HG02678 (cell line): Measurements from ENCODE around the gene TBXAS1.
"Not testable (repeated sequence)": the region's sequence is repeated elsewhere in the genome, so short reads cannot be mapped to it uniquely, and the experiment has no call there.

Source experiments
- ATAC-seq: cut with Tn5 transposase; IDR thresholded peaks from one replicate; pipeline ENCODE4 v1.9.1; 2021; ENCODE audit warnings: mild to moderate bottlenecking, moderate library complexity; ENCODE audit not compliant: unreplicated experiment

The TBXAS1 gene

GRCh38 chr7:139886206-139886605 lies 57.1 kb downstream of the TBXAS1 start:
- ATAC-seq = peak; percentile 21

- peak; percentile 55 for ATAC-seq
Measured at GRCh38 chr7:139886899-139887298, 57.8 kb downstream of the TBXAS1 start.

- no peak for ATAC-seq
Measured at GRCh38 chr7:139887992-139888481, 59.0 kb downstream of the TBXAS1 start.

- no peak for ATAC-seq
Measured at GRCh38 chr7:139889186-139889871, 60.3 kb downstream of the TBXAS1 start.

DNA sequence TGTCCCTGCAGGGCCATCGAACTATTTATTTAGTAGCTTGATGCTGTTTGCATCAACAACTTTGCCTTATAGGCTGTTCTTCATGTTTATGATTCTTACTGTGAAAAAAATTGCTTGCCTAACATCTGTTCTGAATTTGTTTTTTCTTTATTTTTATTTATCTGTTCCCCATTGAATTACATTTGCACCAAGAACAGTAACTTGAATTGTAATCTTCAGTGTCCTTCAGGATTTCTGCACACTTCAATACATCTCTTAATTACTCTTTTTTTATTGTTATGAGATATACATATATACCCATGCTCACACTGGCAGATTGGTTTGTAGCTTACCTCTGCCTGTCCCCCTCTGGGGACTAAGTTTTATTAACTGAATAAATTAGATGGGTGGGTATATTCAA lies 64.4 kb downstream of the TBXAS1 start:
- ATAC-seq = no peak

- ATAC-seq = peak; percentile 82
Measured at GRCh38 chr7:139893999-139894398, 64.9 kb downstream of the TBXAS1 start.

GRCh38 chr7:139895141-139895829 lies 66.2 kb downstream of the TBXAS1 start:
- ATAC-seq = no peak

- no peak for ATAC-seq
Measured at GRCh38 chr7:139896288-139896687, 67.2 kb downstream of the TBXAS1 start.

- ATAC-seq = no peak
Measured at GRCh38 chr7:139896831-139897230, 67.8 kb downstream of the TBXAS1 start.

DNA sequence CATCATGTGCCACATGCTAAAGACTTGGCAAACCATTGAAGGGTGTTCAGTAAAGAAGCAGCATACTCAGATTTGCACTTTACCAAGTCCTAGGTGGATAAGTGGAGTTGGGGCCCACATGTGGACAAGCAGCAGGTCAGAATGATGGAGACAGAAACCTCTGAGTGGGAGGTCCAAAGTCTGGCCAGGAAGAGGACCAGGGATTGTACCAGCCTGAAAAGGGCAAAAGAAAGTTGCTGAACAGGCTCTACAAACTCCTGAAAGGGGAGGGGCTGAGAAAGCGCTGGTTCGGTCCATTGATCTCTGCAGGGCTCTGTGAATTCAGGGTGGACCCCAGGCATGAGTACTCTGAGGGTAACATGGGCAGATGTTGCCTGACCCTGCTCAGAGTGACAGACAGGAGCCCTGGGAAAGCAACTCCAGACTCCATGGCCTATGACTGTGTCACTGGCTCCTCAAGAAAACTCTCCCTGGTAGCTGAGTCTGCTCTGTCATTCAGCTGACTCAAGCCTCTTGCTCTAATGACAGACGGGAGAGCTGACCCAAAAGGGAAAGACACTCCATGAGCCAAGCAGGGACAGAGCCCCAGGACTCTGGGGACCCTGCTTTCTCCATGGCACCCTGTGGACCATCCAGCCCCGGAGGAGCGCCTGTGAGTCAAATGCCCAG lies 68.5 kb downstream of the TBXAS1 start:
- ATAC-seq = no peak

DNA sequence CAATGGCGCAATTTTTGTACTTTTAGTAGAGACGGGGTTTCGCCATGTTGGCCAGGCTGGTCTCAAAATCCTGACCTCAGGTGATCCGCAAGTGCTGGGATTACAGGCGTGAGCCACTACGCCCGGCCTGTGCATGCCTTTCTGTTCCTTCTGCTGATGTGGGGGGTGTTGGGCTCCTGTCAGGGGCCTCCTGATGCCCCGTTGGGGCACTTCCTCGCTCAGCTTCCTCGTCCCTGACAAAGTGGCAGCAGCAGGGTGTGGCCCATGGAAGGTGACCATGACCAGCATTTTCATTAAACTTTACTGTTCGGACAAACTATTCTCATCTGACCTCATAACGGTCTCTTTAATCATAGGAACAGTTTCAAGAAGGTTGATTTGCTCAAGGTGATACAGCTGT lies 69.4 kb downstream of the TBXAS1 start:
- ATAC-seq = no peak

GRCh38 chr7:139899328-139899955 lies 70.4 kb downstream of the TBXAS1 start:
- peak; percentile 55 for ATAC-seq

- ATAC-seq = no peak
Measured at GRCh38 chr7:139900326-139900725, 71.3 kb downstream of the TBXAS1 start.

- ATAC-seq = no peak
Measured at GRCh38 chr7:139901056-139901795, 72.2 kb downstream of the TBXAS1 start.

DNA sequence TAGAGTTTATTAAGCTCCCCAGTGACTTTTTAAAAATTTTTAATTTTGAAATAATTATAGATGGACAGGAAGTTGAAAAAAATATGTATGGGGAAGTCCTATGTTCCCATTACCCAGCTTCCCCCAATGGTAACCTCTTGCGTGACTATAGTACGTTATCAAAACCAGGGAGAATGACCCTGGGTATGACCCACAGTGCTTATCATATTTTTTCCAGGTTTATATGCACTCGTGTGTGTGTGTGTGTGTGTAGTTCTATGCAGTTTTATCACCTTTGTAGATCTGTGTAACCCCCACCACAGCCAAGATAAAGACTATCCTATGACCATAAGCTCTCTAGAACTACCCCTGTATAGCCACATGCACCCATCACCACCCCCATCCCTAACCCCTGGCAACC lies 72.8 kb downstream of the TBXAS1 start:
- no peak for ATAC-seq

- no peak for ATAC-seq
Measured at GRCh38 chr7:139902436-139903102, 73.5 kb downstream of the TBXAS1 start.

DNA sequence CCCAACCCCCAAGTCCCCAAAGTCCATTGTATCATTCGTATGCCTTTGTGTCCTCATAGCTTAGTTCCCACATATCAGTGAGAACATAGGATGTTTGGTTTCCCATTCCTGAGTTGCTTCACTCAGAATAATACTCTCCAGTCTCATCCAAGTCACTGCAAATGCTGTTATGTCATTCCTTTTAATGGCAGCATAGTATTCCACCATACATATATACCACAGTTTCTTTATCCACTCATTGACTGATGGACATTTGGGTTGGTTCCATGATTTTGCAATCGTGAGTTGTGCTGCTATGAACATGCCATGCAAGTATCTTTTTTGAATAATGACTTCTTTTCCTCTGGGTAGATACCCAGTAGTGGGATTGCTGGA lies 74.0 kb downstream of the TBXAS1 start:
- ATAC-seq = not testable (repeated sequence)

DNA sequence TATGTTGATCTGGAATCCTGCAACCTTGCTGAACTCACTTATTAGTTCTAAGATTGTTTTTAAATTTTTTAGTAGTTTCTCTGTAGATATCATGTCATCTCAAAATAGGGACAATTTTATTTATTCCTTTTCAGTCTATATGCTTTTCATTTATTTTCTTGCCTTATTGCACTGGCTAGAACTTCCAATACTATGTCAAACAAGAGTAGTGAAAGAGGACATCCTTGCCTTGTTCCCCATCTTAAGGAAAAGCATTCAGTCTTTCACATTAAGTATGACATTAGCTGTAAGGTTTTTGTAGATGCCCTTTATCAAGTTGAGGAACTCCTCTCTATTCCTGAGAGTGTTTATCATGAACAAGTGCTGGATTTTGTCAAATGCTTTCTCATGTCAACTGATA lies 77.8 kb downstream of the TBXAS1 start:
- no peak for ATAC-seq

- no peak for ATAC-seq
Measured at GRCh38 chr7:139908792-139909191, 79.7 kb downstream of the TBXAS1 start.

DNA sequence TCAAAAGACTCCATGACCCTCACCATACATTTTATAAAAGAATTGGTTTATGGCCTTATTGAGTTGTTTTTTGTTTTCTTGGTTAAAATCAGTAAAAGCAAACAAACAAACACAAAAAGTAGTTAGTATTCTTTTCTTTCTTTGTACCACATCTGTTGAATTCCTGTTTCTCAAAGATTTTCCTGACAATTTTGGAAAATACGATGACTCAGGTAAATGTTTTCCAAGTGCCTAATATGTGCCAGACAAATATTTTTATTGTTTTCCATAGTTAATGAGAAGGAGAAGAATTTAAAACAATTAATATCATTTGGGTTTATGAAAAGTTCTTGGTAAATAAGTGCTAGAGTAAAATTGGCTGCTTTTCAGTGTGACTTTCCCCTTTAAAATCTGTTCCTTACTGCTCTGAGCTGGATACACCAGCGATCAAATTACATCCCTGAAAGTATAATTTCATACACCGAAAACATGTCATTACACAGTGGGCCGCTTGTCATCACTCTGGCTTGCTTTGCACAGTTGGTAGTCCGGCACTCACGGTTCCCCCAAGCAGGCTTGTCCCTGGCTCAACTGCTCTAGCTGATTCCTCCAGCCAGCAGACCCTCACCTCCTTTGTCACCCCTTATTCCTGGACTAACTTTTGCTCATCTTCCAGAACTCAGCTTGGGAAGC lies 80.5 kb downstream of the TBXAS1 start:
- no peak for ATAC-seq
